Esophagus (tissue), 2 donors: ENCODE data around the gene MYH10. TPM values are rescaled to one million over a fixed set of nuclear protein-coding genes. Genes with fewer than 3 reads are reported as not detected.

ENCODE experiments used
- H3K27ac ChIP-seq, 2 donors: one replicate each; pipeline ENCODE4 v1.5.1; 2013; ENCODE audit warnings: low read depth in 2 of 2, mild to moderate bottlenecking in 2 of 2, inconsistent platforms in 1 of 2, low read length in 1 of 2, moderate library complexity in 1 of 2
- H3K27me3 ChIP-seq, 2 donors: one replicate each; pipeline ENCODE4 v1.6.1; 2013; ENCODE audit warnings: low read length in 2 of 2, control low read depth in 1 of 2, mild to moderate bottlenecking in 1 of 2; ENCODE audit not compliant: insufficient read depth in 2 of 2, control insufficient read depth in 1 of 2
- H3K36me3 ChIP-seq, 2 donors: one replicate each; pipeline ENCODE4 v1.6.1; 2013; ENCODE audit warnings: low read length in 1 of 2; ENCODE audit not compliant: control insufficient read depth in 2 of 2, insufficient read depth in 2 of 2
- H3K4me1 ChIP-seq, 2 donors: one replicate each; pipeline ENCODE4 v1.6.1; 2013; ENCODE audit warnings: low read length in 1 of 2; ENCODE audit not compliant: control insufficient read depth in 2 of 2, insufficient read depth in 2 of 2
- H3K4me3 ChIP-seq, 2 donors: one replicate each; pipeline ENCODE4 v1.5.1; 2013; ENCODE audit warnings: low read length in 2 of 2, mild to moderate bottlenecking in 2 of 2, low read depth in 1 of 2, moderate library complexity in 1 of 2
- H3K9me3 ChIP-seq, 2 donors: one replicate each; pipeline ENCODE4 v1.6.1; 2013; ENCODE audit warnings: mild to moderate bottlenecking in 2 of 2, low read depth in 1 of 2, low read length in 1 of 2, moderate library complexity in 1 of 2; ENCODE audit not compliant: control insufficient read depth in 2 of 2, insufficient read depth in 1 of 2
- WGBS, 2 donors: extraction: QIAGEN DNeasy Blood & Tissue Kit; methylation state at CpG; one replicate each; pipeline ENCODE4 v1.1.7; 2013; 5-methylcytosine and 5-hydroxymethylcytosine counted together
- polyA plus RNA-seq, 2 donors: library from polyadenylated mRNA; stranded (reverse); fragments of 200-250 nt; gene quantifications; one replicate each; pipeline ENCODE4 v1.2.3, GENCODE V29; 2013
- donor health status: healthy with polysubstance abuse.
- donor health status: Bipolar disorder and iron deficiency.

Gene MYH10
- polyA plus RNA-seq, 2 donors, result 2.4 to 3.2 TPM

DNA sequence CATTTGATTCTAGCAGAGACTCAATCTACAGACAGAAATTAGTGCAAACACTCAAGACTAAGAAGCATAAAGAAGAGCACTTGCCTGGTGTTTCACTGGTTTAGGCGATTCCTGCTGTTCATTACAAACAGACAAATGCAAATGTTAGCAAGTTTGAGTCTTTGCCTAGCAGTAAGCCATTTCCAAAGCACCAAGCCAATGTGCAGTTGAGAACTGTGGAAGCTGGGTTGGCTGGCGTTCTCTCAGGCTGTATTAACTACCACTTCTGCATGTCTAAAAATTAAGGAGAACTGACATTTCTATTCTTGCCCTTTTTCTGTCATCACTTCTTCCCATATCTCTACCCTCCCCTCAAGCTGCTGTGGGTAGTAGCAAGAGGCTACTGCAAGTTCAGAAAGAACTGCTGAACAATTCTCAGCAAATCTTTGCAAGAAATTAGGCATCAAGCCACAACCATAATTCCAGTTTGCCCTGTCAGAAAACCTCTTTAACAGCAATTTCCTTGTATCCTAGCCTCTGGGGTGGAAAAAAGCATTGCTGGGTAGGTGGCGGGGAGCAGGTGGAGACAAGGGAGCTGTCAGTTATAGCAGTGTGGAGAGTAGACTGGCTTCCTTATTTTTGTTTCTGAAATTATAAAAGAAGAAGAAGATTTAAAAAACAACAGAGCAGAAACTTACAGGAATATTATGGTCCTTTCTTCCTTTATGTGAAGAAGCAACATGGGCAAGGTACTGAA, 53.8 kb downstream of the MYH10 start:
- H3K27me3 ChIP-seq, result no peaks in the 10 kb centered on the region
- H3K9me3 ChIP-seq, result no peaks in the 10 kb centered on the region
- no peaks in the 10 kb centered on the region for H3K36me3 ChIP-seq
- no peaks in the 10 kb centered on the region for H3K4me1 ChIP-seq
- no peak overlapping the region for H3K4me3 ChIP-seq
- 89 to 95% methylated on average over 3 of the region's 3 CpGs for WGBS, 2 donors
- no peak overlapping the region for H3K27ac ChIP-seq

DNA sequence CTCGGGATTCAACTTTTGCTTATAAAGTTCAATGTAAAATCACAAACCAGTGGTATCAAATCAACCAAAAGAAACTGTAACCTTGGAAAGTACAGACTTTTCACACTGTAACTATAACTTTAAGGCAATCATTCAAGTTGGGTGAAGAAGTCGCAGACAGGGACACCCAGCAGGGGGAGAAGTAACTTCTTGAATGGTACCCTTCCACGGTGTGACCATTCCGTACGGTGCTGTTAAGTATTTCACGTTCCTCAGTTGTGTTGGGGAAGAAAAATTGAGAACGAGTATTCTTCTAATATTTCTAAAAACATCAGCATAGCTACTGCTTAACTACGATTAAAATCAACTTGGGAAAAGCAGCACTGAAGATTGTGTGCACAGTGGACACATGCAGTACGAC, 55.8 kb downstream of the MYH10 start:
- H3K4me3 ChIP-seq, result no peak overlapping the region
- 79 to 81% methylated on average over 9 of the region's 9 CpGs for WGBS, 2 donors

DNA sequence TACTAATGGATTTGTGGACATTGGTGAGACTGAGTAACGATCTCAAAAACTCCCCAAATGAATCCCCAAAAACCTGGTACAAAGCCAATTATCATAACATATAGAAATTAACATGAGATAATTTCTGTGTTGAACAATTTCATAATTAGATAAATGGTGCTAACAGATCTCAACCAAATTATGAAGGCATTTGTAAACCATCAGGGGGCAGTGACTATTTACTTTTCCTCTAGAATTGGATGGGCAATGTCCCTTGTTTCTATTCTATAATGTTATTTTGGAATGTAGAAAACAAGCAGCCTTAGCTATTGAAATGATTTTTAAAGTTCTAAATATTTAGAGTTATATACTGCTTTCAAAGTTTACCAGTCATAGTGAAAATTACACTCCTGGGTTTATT, 57.8 kb downstream of the MYH10 start:
- no peaks in the 10 kb centered on the region for H3K36me3 ChIP-seq
- WGBS, 2 donors, result 86 to 88% methylated on average over 1 of the region's 1 CpG
- no peak overlapping the region for H3K4me3 ChIP-seq
- H3K27me3 ChIP-seq, result no peaks in the 10 kb centered on the region
- H3K27ac ChIP-seq, result no peak overlapping the region
- no peaks in the 10 kb centered on the region for H3K9me3 ChIP-seq
- no peaks in the 10 kb centered on the region for H3K4me1 ChIP-seq

More for the DNA sequence above, 55.8 kb downstream of the MYH10 start:
- H3K4me1 ChIP-seq, result no peaks in the 10 kb centered on the region
- no peaks in the 10 kb centered on the region for H3K9me3 ChIP-seq
- H3K27me3 ChIP-seq, result no peaks in the 10 kb centered on the region
- H3K36me3 ChIP-seq, result no peaks in the 10 kb centered on the region
- H3K27ac ChIP-seq, result no peak overlapping the region

- no peaks in the 10 kb centered on the region for H3K9me3 ChIP-seq
- no peak overlapping the region for H3K4me3 ChIP-seq
- 62 to 68% methylated on average over 7 of the region's 7 CpGs for WGBS, 2 donors
- H3K27ac ChIP-seq, result no peak overlapping the region
- no peaks in the 10 kb centered on the region for H3K27me3 ChIP-seq
- no peaks in the 10 kb centered on the region for H3K36me3 ChIP-seq
- no peaks in the 10 kb centered on the region for H3K4me1 ChIP-seq
Measured at GRCh38 chr17:8563981-8564602, 66.4 kb downstream of the MYH10 start.

- Histone ChIP-seq H3K4me1 (no peaks in the 10 kb centered on the region), H3K27ac (no peak overlapping the region), H3K4me3 (no peak overlapping the region), H3K9me3 (no peaks in the 10 kb centered on the region), H3K36me3 (no peaks in the 10 kb centered on the region), H3K27me3 (no peaks in the 10 kb centered on the region)
- 69 to 72% methylated on average over 5 of the region's 5 CpGs for whole genome bisulfite sequencing, 2 donors
Measured at GRCh38 chr17:8563024-8563776, 67.3 kb downstream of the MYH10 start.

- no peaks in the 10 kb centered on the region for H3K4me1 ChIP-seq
- H3K9me3 ChIP-seq, result no peaks in the 10 kb centered on the region
- H3K4me3 ChIP-seq, result no peak overlapping the region
- no peak overlapping the region for H3K27ac ChIP-seq
- WGBS, 2 donors, result 92 to 93% methylated on average over 1 of the region's 1 CpG
- no peaks in the 10 kb centered on the region for H3K27me3 ChIP-seq
- no peaks in the 10 kb centered on the region for H3K36me3 ChIP-seq
Measured at GRCh38 chr17:8558144-8558543, 72.4 kb downstream of the MYH10 start.

- Histone ChIP-seq H3K27me3 (no peaks in the 10 kb centered on the region), H3K27ac (no peak overlapping the region)
- 90 to 91% methylated on average over 5 of the region's 5 CpGs for WGBS, 2 donors
Measured at GRCh38 chr17:8557176-8557806, 73.2 kb downstream of the MYH10 start.

DNA sequence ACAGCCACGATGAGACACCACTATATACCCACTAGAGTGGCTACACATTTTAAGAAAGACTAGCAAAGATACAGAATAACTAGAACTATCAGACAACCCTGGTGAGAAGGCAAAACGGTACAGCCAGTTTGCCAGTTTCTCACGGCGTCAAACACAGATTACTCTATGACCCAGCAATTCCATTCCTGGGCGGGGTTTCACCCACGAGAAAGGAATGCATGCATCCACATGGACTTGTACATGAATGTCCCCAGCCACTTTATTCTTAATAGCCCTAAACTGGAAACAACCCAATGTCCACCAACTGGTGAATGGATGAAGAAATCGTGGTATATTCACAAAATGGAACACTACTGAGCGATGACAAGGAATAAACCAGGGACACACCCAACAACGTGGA, 74.5 kb downstream of the MYH10 start:
- Histone ChIP-seq H3K4me1 (no peaks in the 10 kb centered on the region), H3K27ac (no peak overlapping the region), H3K9me3 (no peaks in the 10 kb centered on the region), H3K4me3 (no peak overlapping the region), H3K27me3 (no peaks in the 10 kb centered on the region), H3K36me3 (no peaks in the 10 kb centered on the region)
- 87% methylated on average over 9 of the region's 9 CpGs for WGBS, 2 donors

More at GRCh38 chr17:8557176-8557806, 73.2 kb downstream of the MYH10 start:
- H3K36me3 ChIP-seq, result no peaks in the 10 kb centered on the region
- no peak overlapping the region for H3K4me3 ChIP-seq
- H3K4me1 ChIP-seq, result no peaks in the 10 kb centered on the region
- no peaks in the 10 kb centered on the region for H3K9me3 ChIP-seq

- no peak overlapping the region for H3K27ac ChIP-seq
- no peaks in the 10 kb centered on the region for H3K27me3 ChIP-seq
- no peaks in the 10 kb centered on the region for H3K4me1 ChIP-seq
- no peak overlapping the region for H3K4me3 ChIP-seq
- 63 to 64% methylated on average over 1 of the region's 1 CpG for WGBS, 2 donors
- no peaks in the 10 kb centered on the region for H3K9me3 ChIP-seq
- H3K36me3 ChIP-seq, result no peaks in the 10 kb centered on the region
Measured at GRCh38 chr17:8555062-8555461, 75.5 kb downstream of the MYH10 start.
